Activated CD4-positive, alpha-beta memory T cell treated with anti-CD3 and anti-CD28 coated beads for 36 hours (primary cell): Measurements from ENCODE around the gene DARS1. TPM values are rescaled to one million over a fixed set of nuclear protein-coding genes. Genes with fewer than 3 reads are reported as not detected.

Experiments
- CTCF ChIA-PET: fragments of 350-600 bp; sonication (Branson Sonifier 250); formaldehyde crosslinking; loops from one replicate; lab custom pipeline; 2021; ENCODE audit warnings: antibody characterized with exemption, inconsistent platforms; lab: Charles Lee
- POLR2A ChIA-PET: fragments of 350-600 bp; sonication (Branson Sonifier 250); formaldehyde crosslinking; loops from one replicate; lab custom pipeline; 2021; ENCODE audit warnings: antibody characterized with exemption; lab: Charles Lee
- DNase-seq: peaks from one replicate; pipeline ENCODE4 v3.0.0-alpha.2; 2020
- H3K27ac Mint-ChIP-seq: one replicate; pipeline ENCODE4 v1.8.0; 2021; ENCODE audit warnings: mixed read lengths
- H3K27me3 Mint-ChIP-seq: one replicate; pipeline ENCODE4 v1.8.0; 2021; ENCODE audit warnings: mixed read lengths
- H3K36me3 Mint-ChIP-seq: one replicate; pipeline ENCODE4 v1.8.0; 2021; ENCODE audit warnings: mixed read lengths
- H3K4me1 Mint-ChIP-seq: one replicate; pipeline ENCODE4 v1.8.0; 2021; ENCODE audit warnings: low read depth, mixed read lengths
- H3K4me3 Mint-ChIP-seq: one replicate; pipeline ENCODE4 v1.8.0; 2021; ENCODE audit warnings: mild to moderate bottlenecking, mixed read lengths
- H3K9me3 Mint-ChIP-seq: one replicate; pipeline ENCODE4 v1.8.0; 2021; ENCODE audit warnings: mixed read lengths
- intact Hi-C: fragments of 100-400 bp; cut with micrococcal nuclease; formaldehyde crosslinking; loops from one replicate; pipeline ENCODE4 v1.15.1; 2023
- total RNA-seq, 2 experiments: library from RNA; stranded (reverse); gene quantifications; one replicate each; pipeline ENCODE4 v1.2.3, GENCODE V29; 2021

Gene DARS1
- total RNA-seq, 2 experiments from 2014 or later: 215 to 218 TPM

DNA sequence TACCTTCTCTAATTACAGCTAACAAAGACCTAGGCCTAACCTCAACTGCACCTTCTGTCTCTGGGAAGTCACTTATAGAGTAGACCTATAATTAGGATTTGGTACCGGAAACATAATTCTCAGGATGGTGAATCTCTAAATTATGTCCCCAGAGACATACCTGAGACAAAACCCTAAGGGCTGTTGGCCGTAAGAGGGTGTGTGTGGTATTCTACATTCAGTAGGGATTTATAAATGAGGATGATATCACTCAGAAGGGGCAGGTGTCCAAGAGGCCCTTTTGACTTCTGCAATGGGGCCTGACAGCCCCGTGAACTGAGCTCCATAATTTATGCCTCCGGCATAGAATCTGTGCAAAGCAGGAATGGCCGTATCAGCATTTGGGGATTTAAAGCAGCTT, 13.5 kb upstream of the DARS1 start:
- CTCF ChIA-PET: no interaction called here
- H3K4me1 Mint-ChIP-seq: peaks cover 15% of the 10 kb centered on the region

DNA sequence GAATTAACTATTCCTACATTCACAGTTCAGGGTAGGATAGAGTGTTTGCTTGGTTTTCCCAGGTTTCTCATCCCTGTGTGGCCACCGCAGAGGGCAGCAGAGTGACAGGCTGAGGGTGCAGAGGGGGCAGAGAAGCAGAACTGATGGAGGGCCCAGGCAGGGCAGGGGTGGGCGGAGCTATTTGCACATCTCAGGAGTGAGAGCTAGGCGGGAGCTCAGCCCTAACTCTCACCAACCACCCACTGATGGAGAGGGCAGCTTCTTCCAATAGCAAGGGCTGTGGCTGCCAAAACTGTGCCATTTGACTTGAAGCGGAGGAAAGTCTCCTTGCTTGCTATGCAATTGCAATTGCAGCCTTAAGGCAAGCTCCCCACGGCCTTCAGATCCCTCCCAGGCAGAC, 12.0 kb upstream of the DARS1 start:
- intact Hi-C loops: no loop called here
- H3K4me1 Mint-ChIP-seq: peaks cover 11% of the 10 kb centered on the region
- H3K27me3 Mint-ChIP-seq: no peaks in the 10 kb centered on the region
- no peaks in the 10 kb centered on the region for H3K9me3 Mint-ChIP-seq
- H3K4me3 Mint-ChIP-seq: no peak overlapping the region
- ChIA-PET POLR2A (no interaction called here), CTCF (interaction anchor here (1.0 to 2.3 kb wide), 3 partner anchors 8 to 84 kb away, joined by 3 to 9 read pairs (median 3); no protein-coding TSS in a partner anchor)
- peaks cover 6% of the 10 kb centered on the region for H3K36me3 Mint-ChIP-seq
- DNase-seq: no peak
- no peak overlapping the region for H3K27ac Mint-ChIP-seq

More for the DNA sequence above, 13.5 kb upstream of the DARS1 start:
- intact Hi-C loops: no loop called here
- no peak overlapping the region for H3K27ac Mint-ChIP-seq
- H3K36me3 Mint-ChIP-seq: peaks cover 8% of the 10 kb centered on the region
- H3K9me3 Mint-ChIP-seq: no peaks in the 10 kb centered on the region
- no peak for DNase-seq
- no peak overlapping the region for H3K4me3 Mint-ChIP-seq
- H3K27me3 Mint-ChIP-seq: no peaks in the 10 kb centered on the region
- POLR2A ChIA-PET: interaction anchor here (0.6 to 0.9 kb wide), 2 partner anchors 10 to 21 kb away, joined by 3 to 6 read pairs; no protein-coding TSS in a partner anchor

DNA sequence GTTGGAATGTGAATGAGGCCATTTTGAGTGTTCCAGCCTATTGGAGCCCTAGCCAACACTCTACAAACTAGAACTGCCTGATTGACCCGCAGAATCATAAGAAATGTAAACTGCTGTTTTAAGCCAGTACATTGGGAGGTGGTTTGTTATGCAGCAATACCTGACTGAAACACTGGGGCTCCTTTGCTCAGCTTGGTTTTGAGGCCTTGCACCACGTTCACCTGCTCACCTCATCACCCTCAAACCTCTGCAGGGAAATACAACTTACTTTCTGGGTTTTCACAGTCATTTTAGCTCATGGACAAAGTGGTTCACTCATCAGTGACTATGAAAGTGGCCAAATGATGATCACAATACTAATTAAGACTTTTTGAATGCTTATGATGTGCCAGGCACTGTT, 10.9 kb upstream of the DARS1 start:
- no peak overlapping the region for H3K4me3 Mint-ChIP-seq
- H3K9me3 Mint-ChIP-seq: no peaks in the 10 kb centered on the region
- H3K4me1 Mint-ChIP-seq: peaks cover 13% of the 10 kb centered on the region
- peak; percentile 44 for DNase-seq
- ChIA-PET CTCF (interaction anchor here (2.3 kb wide), 1 partner anchor 9 kb away, joined by 9 read pairs; no protein-coding TSS in a partner anchor), POLR2A (interaction anchor here (0.6 to 1.1 kb wide), 2 partner anchors 11 to 14 kb away, joined by 3 to 4 read pairs; partner anchors contain the start of gene DARS1)
- intact Hi-C loops: loop anchor here (1.0 kb wide), 1 partner anchor 11 kb away; the partner anchor contains the start of gene DARS1
- H3K36me3 Mint-ChIP-seq: peaks cover 6% of the 10 kb centered on the region
- H3K27me3 Mint-ChIP-seq: no peaks in the 10 kb centered on the region
- H3K27ac Mint-ChIP-seq: no peak overlapping the region

DNA sequence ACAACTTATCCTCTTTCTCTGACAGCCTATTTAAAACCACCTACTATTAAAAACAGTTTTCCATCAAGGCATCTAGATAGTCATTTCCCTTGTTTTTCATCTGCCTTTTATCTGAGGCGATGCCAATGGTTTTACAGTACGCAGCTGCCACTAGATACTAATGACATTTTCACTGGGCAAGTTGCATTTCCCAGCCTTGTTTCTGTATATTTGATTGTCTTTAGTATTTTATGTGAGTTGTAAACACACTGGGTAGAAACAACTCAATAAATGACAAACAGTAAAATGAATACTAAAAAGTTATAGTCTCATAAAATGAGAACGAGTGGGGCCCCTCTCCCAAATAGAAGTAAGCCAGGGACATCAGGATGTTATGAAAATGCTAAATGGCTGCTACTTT, 8.9 kb upstream of the DARS1 start:
- Mint-ChIP-seq H3K27ac (no peak overlapping the region), H3K36me3 (peaks cover 6% of the 10 kb centered on the region), H3K9me3 (no peaks in the 10 kb centered on the region), H3K27me3 (no peaks in the 10 kb centered on the region), H3K4me1 (peaks cover 8% of the 10 kb centered on the region), H3K4me3 (no peak overlapping the region)
- POLR2A ChIA-PET: no interaction called here
- no peak for DNase-seq
- intact Hi-C loops: no loop called here
- CTCF ChIA-PET: no interaction called here

DNA sequence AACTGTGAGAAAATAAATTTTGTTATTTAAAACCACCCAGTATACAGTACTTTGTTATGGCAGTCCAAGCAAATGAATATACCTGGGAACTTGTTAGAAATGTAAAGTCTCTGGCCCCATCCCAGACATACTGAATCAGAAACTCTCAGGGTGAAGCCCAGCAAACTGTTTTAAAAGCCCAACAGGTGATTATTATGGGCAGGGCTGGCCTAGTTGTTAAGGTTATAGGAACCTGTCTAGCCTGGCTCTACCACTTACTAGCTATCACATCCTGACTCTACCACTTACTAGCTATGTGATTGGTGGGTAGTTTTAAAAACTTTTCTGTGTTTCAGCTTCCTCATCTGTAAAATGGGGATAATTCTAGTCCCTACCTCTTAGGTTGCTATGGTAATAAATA, 8.0 kb upstream of the DARS1 start:
- Mint-ChIP-seq H3K27ac (no peak overlapping the region), H3K4me1 (peaks cover 8% of the 10 kb centered on the region), H3K27me3 (no peaks in the 10 kb centered on the region), H3K36me3 (peaks cover 6% of the 10 kb centered on the region), H3K9me3 (no peaks in the 10 kb centered on the region), H3K4me3 (no peak overlapping the region)
- intact Hi-C loops: no loop called here
- DNase-seq: no peak
- ChIA-PET CTCF (no interaction called here), POLR2A (no interaction called here)

DNA sequence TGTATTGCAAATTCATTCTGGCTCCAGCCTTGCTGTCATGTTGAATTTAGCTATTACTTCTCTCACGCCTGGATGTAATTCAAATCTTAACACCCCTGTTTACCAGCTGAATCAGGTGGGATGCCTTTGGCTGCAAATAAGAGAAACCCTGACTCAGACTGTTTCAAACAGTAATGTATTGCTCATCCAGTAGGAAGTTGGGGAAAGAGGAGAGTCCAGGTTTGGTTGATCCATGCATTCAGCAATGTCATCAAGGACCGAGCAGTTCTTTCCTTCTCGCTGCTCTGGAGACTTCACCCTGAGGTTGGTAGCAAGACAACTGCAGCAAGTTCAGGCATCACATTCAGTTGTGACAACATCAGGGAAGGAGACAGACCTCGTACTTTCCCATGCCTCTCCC, 6.4 kb upstream of the DARS1 start:
- DNase-seq: no peak
- no peak overlapping the region for H3K4me3 Mint-ChIP-seq
- H3K27me3 Mint-ChIP-seq: no peaks in the 10 kb centered on the region
- intact Hi-C loops: no loop called here
- ChIA-PET POLR2A (no interaction called here), CTCF (no interaction called here)
- no peaks in the 10 kb centered on the region for H3K9me3 Mint-ChIP-seq
- H3K27ac Mint-ChIP-seq: no peak overlapping the region
- H3K4me1 Mint-ChIP-seq: peaks cover 7% of the 10 kb centered on the region
- peaks cover 7% of the 10 kb centered on the region for H3K36me3 Mint-ChIP-seq

DNA sequence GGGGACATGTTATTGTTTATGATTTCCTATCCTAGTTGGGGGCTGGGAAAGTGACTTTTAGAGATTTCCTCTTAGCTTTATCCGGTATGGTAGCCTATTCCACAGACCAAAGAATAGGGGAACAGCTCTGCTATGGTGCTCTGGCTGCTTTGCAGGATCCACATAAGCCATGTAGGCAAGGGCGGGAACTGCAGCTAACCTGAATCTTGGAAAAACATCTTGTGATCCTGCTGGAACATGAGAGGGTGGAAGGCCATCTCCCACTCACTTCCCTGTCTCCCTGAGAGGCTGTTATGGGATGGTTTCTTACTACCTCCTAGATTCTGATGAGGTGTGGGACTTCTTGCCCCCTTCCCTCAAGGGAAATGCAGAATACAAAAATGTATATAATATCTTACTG, 2.0 kb upstream of the DARS1 start:
- Mint-ChIP-seq H3K27me3 (no peaks in the 10 kb centered on the region), H3K36me3 (peaks cover 16% of the 10 kb centered on the region), H3K4me3 (no peak overlapping the region), H3K27ac (no peak overlapping the region), H3K4me1 (peaks cover 30% of the 10 kb centered on the region), H3K9me3 (no peaks in the 10 kb centered on the region)
- intact Hi-C loops: loop anchor here (5.0 to 10.0 kb wide), 3 partner anchors 243 to 1073 kb away; partner anchors contain the start of genes CCNT2 and UBXN4
- no peak for DNase-seq
- ChIA-PET POLR2A (interaction anchor here (3.2 kb wide), 1 partner anchor 18 kb away, joined by 15 read pairs; no protein-coding TSS in a partner anchor), CTCF (interaction anchor here (1.3 to 1.5 kb wide), 2 partner anchors 14 to 74 kb away, joined by 4 to 5 read pairs; no protein-coding TSS in a partner anchor)

DNA sequence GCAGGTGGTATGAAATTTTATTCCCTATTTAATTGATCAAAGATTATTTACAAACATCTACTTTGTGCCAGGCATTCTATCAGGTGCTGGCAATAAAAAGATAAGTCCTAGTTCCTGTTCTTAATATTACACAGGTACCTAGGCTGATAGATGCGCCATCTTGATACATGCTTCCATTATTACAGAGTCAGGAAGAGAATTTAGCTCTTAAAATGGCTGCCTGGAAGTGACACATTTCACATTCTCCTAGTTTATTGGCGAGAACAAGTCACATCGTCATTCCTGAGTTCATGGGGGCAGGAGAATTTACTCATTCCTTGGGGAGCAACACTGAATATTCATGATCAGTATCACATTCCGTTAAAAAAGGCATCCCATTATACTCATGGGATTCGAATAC, 1.1 kb upstream of the DARS1 start:
- peaks cover 36% of the 10 kb centered on the region for H3K4me1 Mint-ChIP-seq
- intact Hi-C loops: loop anchor here (1.0 to 10.0 kb wide), 4 partner anchors 242 to 1072 kb away; partner anchors contain the start of genes CCNT2 and UBXN4
- H3K27me3 Mint-ChIP-seq: no peaks in the 10 kb centered on the region
- ChIA-PET CTCF (interaction anchor here (0.8 to 1.9 kb wide), 6 partner anchors 64 to 398 kb away, joined by 3 to 6 read pairs (median 5); no protein-coding TSS in a partner anchor), POLR2A (interaction anchor here (1.2 to 4.3 kb wide), 4 partner anchors 19 to 395 kb away, joined by 3 to 44 read pairs (median 18); no protein-coding TSS in a partner anchor)
- peak overlapping the region; percentile 90 for H3K4me3 Mint-ChIP-seq
- no peaks in the 10 kb centered on the region for H3K9me3 Mint-ChIP-seq
- peak overlapping the region; percentile 97 for H3K27ac Mint-ChIP-seq
- no peak for DNase-seq
- peaks cover 24% of the 10 kb centered on the region for H3K36me3 Mint-ChIP-seq

DNA sequence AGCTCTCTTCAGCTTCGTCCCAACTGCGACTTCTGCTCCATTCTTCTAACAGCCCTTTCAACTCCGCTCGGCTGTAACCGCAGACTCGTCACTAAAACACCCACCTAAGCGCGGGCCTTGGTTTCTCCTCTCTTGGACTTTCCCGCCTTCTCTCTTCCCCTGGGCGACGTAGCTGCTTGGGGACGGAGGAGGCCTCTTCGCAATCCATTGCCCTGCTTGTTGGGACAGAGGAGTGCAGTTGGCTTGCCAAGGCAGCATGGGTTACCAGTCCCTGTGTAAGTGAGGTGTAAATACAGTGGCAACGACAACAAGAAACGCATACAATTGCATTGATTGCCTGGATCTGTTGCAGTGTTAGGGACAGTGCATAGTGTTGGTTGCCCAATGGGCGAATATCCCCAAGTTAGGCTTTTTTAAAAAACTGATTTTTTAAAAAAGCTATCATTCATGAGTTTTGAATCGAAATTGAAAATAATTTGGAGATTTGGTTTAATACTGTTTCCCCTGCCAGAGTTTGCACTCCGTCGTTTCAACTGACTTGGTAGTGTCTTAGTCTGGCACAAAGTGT, 484 bp upstream of the DARS1 start:
- Mint-ChIP-seq H3K36me3 (peaks cover 28% of the 10 kb centered on the region), H3K27me3 (no peaks in the 10 kb centered on the region), H3K27ac (peak overlapping the region; percentile 97), H3K4me3 (peak overlapping the region; percentile 90), H3K4me1 (peaks cover 41% of the 10 kb centered on the region), H3K9me3 (no peaks in the 10 kb centered on the region)
- ChIA-PET POLR2A (interaction anchor here (0.8 to 4.3 kb wide), 14 partner anchors 10 to 396 kb away, joined by 3 to 44 read pairs (median 4); partner anchors contain the start of gene MCM6), CTCF (interaction anchor here (1.0 to 1.9 kb wide), 5 partner anchors 64 to 398 kb away, joined by 3 to 6 read pairs (median 5); no protein-coding TSS in a partner anchor)
- DNase-seq: peak; percentile 89
- intact Hi-C loops: loop anchor here (1.0 to 10.0 kb wide), 15 partner anchors 10 to 1071 kb away; partner anchors contain the start of genes CCNT2, MCM6, R3HDM1 and UBXN4

DNA sequence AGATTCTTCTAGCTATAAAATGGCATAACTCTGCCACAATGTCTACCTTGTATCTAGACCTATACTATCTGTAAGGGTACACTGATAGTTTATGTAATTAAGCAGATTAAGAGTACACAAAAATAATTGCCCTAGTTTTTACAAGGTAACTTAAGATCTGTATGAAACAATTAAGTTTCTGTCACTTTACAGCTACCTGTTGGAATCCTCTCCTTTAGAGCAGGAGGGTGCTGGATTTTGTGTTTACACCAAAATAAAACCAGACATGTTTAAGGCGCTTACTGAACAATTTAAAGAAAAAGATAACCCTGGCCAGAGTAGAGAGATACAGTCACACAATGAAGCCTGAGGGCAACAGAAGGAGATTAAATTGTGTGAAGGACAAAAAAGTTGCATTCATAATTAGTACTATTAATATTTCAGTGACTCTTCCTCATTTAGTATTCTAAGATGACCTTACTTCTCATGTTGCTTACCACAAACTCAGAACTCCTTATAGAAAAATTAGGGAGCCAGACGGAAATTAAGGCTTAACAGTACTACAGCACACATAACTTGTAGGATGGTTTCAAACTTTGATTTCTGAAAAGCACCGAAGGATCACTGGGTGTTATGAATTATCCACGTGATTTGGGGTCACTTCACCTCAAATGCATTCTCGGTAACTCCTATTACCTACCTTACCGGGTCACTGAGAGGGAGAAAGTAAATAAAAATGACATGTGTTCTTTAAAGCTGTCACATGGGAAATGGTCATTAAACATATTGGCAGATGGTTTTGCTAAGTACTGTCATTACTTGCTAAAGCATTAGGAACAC, 1.0 kb downstream of the DARS1 start:
- no peak for DNase-seq
- H3K27me3 Mint-ChIP-seq: no peaks in the 10 kb centered on the region
- peak overlapping the region; percentile 90 for H3K4me3 Mint-ChIP-seq
- ChIA-PET POLR2A (interaction anchor here (0.7 to 4.3 kb wide), 15 partner anchors 21 to 397 kb away, joined by 3 to 44 read pairs (median 6); partner anchors contain the start of genes CXCR4 and MCM6), CTCF (interaction anchor here (0.6 to 2.9 kb wide), 10 partner anchors 24 to 400 kb away, joined by 3 to 10 read pairs (median 6); no protein-coding TSS in a partner anchor)
- H3K9me3 Mint-ChIP-seq: no peaks in the 10 kb centered on the region
- peaks cover 42% of the 10 kb centered on the region for H3K36me3 Mint-ChIP-seq
- H3K27ac Mint-ChIP-seq: peak overlapping the region; percentile 97
- intact Hi-C loops: loop anchor here (1.0 to 10.0 kb wide), 17 partner anchors 12 to 1070 kb away; partner anchors contain the start of genes CCNT2, MCM6, R3HDM1 and UBXN4
- H3K4me1 Mint-ChIP-seq: peaks cover 54% of the 10 kb centered on the region

DNA sequence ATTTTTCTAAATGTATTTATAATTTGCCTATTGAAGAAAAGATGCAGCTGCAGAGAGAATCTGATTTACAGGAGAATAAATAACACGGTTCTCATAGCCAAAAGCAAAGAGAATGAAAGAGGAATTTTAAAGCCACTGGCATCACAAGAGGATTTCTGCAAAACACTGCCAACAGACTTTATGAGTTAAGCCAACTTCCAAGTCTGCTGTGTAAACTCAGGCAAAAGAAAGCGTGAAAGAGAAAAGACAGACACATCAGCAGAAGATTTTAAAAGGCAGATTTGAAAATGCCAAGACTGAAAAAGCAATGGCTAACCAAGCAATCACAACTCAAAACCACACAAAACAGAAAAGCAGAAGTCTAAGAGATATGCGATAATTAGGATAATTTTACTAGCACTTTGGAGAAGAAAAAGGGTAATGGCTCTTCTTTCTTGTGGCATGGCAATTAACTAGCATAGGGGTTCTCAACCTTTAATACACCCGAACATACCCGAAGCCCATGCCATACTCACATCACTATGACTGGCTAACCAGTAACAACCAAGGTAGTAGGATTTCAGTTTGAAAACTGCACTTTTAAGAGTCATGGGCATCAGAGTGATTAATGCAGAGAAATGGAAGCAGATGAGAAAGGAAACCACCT, 4.9 kb downstream of the DARS1 start:
- DNase-seq: no peak
- Mint-ChIP-seq H3K36me3 (peaks cover 66% of the 10 kb centered on the region), H3K9me3 (no peaks in the 10 kb centered on the region), H3K4me1 (peaks cover 60% of the 10 kb centered on the region), H3K27me3 (no peaks in the 10 kb centered on the region), H3K4me3 (peak overlapping the region; percentile 20), H3K27ac (peak overlapping the region; percentile 72)
- ChIA-PET CTCF (no interaction called here), POLR2A (no interaction called here)
- intact Hi-C loops: loop anchor here (5.0 to 10.0 kb wide), 3 partner anchors 236 to 1066 kb away; partner anchors contain the start of genes CCNT2 and UBXN4
